Measurements from ENCODE around the gene TAF3.

DNA sequence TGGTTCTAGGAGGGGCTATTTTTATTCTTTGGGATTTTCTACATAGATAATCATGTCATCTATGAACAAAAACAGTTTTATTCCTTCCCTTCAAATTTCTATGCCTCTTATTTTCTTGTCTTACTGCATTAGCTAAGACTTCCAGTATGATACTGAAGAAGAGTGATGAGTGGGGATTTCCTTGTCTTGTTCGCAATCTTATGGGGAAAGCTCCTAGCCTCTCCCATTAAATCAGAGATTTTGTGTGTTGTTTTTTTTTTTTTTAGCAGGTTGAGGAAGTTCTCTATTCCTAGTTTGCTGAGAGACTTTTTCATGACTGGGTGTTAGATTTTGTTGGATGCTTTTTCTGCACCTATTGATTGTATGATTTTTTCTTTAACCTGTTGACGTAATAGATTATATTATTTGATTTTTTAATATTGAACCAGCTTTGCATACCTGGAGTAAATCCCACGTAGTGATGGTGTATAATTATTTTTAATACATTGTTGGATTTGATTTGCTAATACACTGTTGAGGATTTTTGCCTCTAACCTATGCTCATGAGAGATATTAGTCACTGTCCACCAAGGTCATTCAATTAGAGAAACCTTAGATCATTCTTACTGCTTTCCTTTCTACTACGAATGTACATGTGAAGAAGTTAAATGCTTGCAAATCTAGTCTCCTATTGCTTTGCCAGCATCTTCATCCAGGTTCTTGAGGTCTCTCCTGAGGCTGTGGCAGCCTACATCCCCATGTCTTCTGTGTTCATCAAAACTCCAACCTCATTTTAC lies 23.9 kb upstream of the TAF3 start:
- TF ChIP-seq POLR2AphosphoS5 (IDR thresholded peaks at IDR 0.05): no peak
- TF ChIP-seq, protein P1, sequence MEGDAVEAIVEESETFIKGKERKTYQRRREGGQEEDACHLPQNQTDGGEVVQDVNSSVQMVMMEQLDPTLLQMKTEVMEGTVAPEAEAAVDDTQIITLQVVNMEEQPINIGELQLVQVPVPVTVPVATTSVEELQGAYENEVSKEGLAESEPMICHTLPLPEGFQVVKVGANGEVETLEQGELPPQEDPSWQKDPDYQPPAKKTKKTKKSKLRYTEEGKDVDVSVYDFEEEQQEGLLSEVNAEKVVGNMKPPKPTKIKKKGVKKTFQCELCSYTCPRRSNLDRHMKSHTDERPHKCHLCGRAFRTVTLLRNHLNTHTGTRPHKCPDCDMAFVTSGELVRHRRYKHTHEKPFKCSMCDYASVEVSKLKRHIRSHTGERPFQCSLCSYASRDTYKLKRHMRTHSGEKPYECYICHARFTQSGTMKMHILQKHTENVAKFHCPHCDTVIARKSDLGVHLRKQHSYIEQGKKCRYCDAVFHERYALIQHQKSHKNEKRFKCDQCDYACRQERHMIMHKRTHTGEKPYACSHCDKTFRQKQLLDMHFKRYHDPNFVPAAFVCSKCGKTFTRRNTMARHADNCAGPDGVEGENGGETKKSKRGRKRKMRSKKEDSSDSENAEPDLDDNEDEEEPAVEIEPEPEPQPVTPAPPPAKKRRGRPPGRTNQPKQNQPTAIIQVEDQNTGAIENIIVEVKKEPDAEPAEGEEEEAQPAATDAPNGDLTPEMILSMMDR (IDR thresholded peaks at IDR 0.05): no peak
- TF ChIP-seq POLR2A (IDR thresholded peaks at IDR 0.05): no peak
- no peak for TF ChIP-seq EP300 (IDR thresholded peaks at IDR 0.05)

Measured in stomach (tissue), 4 donors.